Hepatocyte (in vitro differentiated cells): Measurements from ENCODE around the gene PHLPP1. TPM values are rescaled to one million over a fixed set of nuclear protein-coding genes. Genes with fewer than 3 reads are reported as not detected.

ENCODE experiments used
- DNase-seq: peaks from one replicate; pipeline ENCODE4 v3.0.0-alpha.2; 2016; ENCODE audit warnings: low spot score
- H2AFZ ChIP-seq: fragments of 200-600 bp; sonication (generic); 2 replicates; pipeline ENCODE4 v1.6.0; 2016; ENCODE audit warnings: antibody characterized with exemption, mild to moderate bottlenecking
- H3K27ac ChIP-seq: fragments of 200-600 bp; sonication (generic); 2 replicates; pipeline ENCODE4 v1.5.1; 2016; ENCODE audit warnings: mild to moderate bottlenecking
- H3K27me3 ChIP-seq: fragments of 200-600 bp; sonication (generic); 2 replicates; pipeline ENCODE4 v1.6.1; 2016
- H3K36me3 ChIP-seq: fragments of 200-600 bp; sonication (generic); replicated peaks from 2 replicates; pipeline ENCODE4 v1.5.1; 2016; ENCODE audit warnings: low read depth; ENCODE audit not compliant: insufficient read depth
- H3K4me1 ChIP-seq: fragments of 200-600 bp; sonication (generic); 2 replicates; pipeline ENCODE4 v1.5.1; 2016; ENCODE audit warnings: mild to moderate bottlenecking, moderate library complexity; ENCODE audit not compliant: insufficient read depth
- H3K4me2 ChIP-seq: fragments of 200-600 bp; sonication (generic); 2 replicates; pipeline ENCODE4 v1.6.0; 2016
- H3K4me3 ChIP-seq: fragments of 200-600 bp; sonication (generic); 2 replicates; pipeline ENCODE4 v1.5.1; 2016; ENCODE audit warnings: mild to moderate bottlenecking
- H3K79me2 ChIP-seq: fragments of 200-600 bp; sonication (generic); 2 replicates; pipeline ENCODE4 v1.6.0; 2017; ENCODE audit warnings: mild to moderate bottlenecking
- H3K9me2 ChIP-seq: fragments of 200-600 bp; sonication (generic); replicated peaks from 2 replicates; pipeline ENCODE4 v1.6.0; 2017; ENCODE audit warnings: mild to moderate bottlenecking; ENCODE audit not compliant: insufficient read depth
- H3K9me3 ChIP-seq: fragments of 200-600 bp; sonication (generic); 2 replicates; pipeline ENCODE4 v1.5.1; 2016; ENCODE audit warnings: low read depth, mild to moderate bottlenecking
- H4K20me1 ChIP-seq: fragments of 200-600 bp; sonication (generic); 2 replicates; pipeline ENCODE4 v1.6.0; 2016; ENCODE audit warnings: mild to moderate bottlenecking; ENCODE audit not compliant: insufficient read depth, poor library complexity, severe bottlenecking
- CTCF ChIP-seq: fragments of 200-600 bp; sonication (generic); IDR thresholded peaks from 2 replicates; pipeline ENCODE4 v1.5.1; 2016; ENCODE audit warnings: antibody characterized with exemption, mild to moderate bottlenecking; ENCODE audit not compliant: poor library complexity
- EZH2 ChIP-seq: fragments of 200-600 bp; sonication (generic); IDR thresholded peaks from 2 replicates; pipeline ENCODE4 v1.6.1; 2016; ENCODE audit warnings: antibody characterized with exemption, mild to moderate bottlenecking, borderline replicate concordance
- EZH2phosphoT487 ChIP-seq: fragments of 200-600 bp; sonication (generic); IDR thresholded peaks from one replicate; pipeline ENCODE4 v1.6.1; 2018; ENCODE audit warnings: antibody characterized with exemption, mild to moderate bottlenecking, low read depth, moderate library complexity; ENCODE audit not compliant: unreplicated experiment, severe bottlenecking
- WGBS: methylation state at CpG from one replicate; pipeline ENCODE4 v1.1.6; 2016; ENCODE audit warnings: low lambda C conversion rate; ENCODE audit errors: missing lambda C conversion rate; 5-methylcytosine and 5-hydroxymethylcytosine counted together
- polyA plus RNA-seq: library from polyadenylated mRNA; unstranded; fragments of >200 nt; fragmentation: Nextera tagmentation; extraction: Ambion mirVana; gene quantifications from 2 replicates; pipeline ENCODE4 v1.2.1, GENCODE V29; 2016
- total RNA-seq: library from RNA; depleted of rRNA; stranded (reverse); fragments of >200 nt; gene quantifications from 2 replicates; pipeline ENCODE4 v1.2.3, GENCODE V29; 2014

PHLPP1 gene
- total and polyA plus RNA-seq, 2 experiments from 2014 or later = 7.3 to 14.3 TPM

- H3K27me3 ChIP-seq = no peaks in the 10 kb centered on the region
- H4K20me1 ChIP-seq = no peaks in the 10 kb centered on the region
- H3K9me2 ChIP-seq = no peaks in the 10 kb centered on the region
- H3K4me3 ChIP-seq = no peak overlapping the region
- WGBS = 81% methylated on average over 4 of the region's 4 CpGs
- no peaks in the 10 kb centered on the region for H3K79me2 ChIP-seq
- H3K27ac ChIP-seq = no peak overlapping the region
- H2AFZ ChIP-seq = no peak overlapping the region
- H3K9me3 ChIP-seq = no peaks in the 10 kb centered on the region
- TF ChIP-seq EZH2 = no peak
- TF ChIP-seq EZH2phosphoT487 = no peak
- TF ChIP-seq CTCF = no peak
- no peak overlapping the region for H3K4me2 ChIP-seq
- no peaks in the 10 kb centered on the region for H3K4me1 ChIP-seq
- no peak for DNase-seq
- no peaks in the 10 kb centered on the region for H3K36me3 ChIP-seq
Observed at GRCh38 chr18:62997076-62997475, 281.7 kb downstream of the PHLPP1 start.

- Histone ChIP-seq H2AFZ (no peak overlapping the region), H3K4me3 (no peak overlapping the region), H3K9me3 (no peaks in the 10 kb centered on the region), H4K20me1 (no peaks in the 10 kb centered on the region), H3K79me2 (no peaks in the 10 kb centered on the region), H3K36me3 (no peaks in the 10 kb centered on the region), H3K27me3 (no peaks in the 10 kb centered on the region), H3K27ac (no peak overlapping the region), H3K4me1 (no peaks in the 10 kb centered on the region), H3K9me2 (no peaks in the 10 kb centered on the region), H3K4me2 (no peak overlapping the region)
- no peak for DNase-seq
- WGBS = 95% methylated on average over 7 of the region's 7 CpGs
- TF ChIP-seq EZH2phosphoT487 (no peak), EZH2 (no peak), CTCF (no peak)
Observed at GRCh38 chr18:62998443-62998842, 283.1 kb downstream of the PHLPP1 start.

GRCh38 chr18:62999392-62999791, 284.1 kb downstream of the PHLPP1 start:
- H3K9me2 ChIP-seq = no peaks in the 10 kb centered on the region
- no peaks in the 10 kb centered on the region for H3K4me1 ChIP-seq
- H3K36me3 ChIP-seq = no peaks in the 10 kb centered on the region
- no peak overlapping the region for H3K4me2 ChIP-seq
- no peaks in the 10 kb centered on the region for H3K79me2 ChIP-seq
- no peak overlapping the region for H3K27ac ChIP-seq
- TF ChIP-seq CTCF (no peak), EZH2phosphoT487 (no peak), EZH2 (no peak)
- no peak for DNase-seq
- WGBS = 91% methylated on average over 7 of the region's 7 CpGs
- no peak overlapping the region for H3K4me3 ChIP-seq
- H2AFZ ChIP-seq = no peak overlapping the region
- no peaks in the 10 kb centered on the region for H3K27me3 ChIP-seq
- no peaks in the 10 kb centered on the region for H4K20me1 ChIP-seq
- no peaks in the 10 kb centered on the region for H3K9me3 ChIP-seq

GRCh38 chr18:62999921-63000320, 284.6 kb downstream of the PHLPP1 start:
- Histone ChIP-seq H3K27ac (no peak overlapping the region), H3K4me1 (no peaks in the 10 kb centered on the region), H3K36me3 (no peaks in the 10 kb centered on the region), H2AFZ (no peak overlapping the region), H3K4me2 (no peak overlapping the region), H3K27me3 (no peaks in the 10 kb centered on the region), H3K9me2 (no peaks in the 10 kb centered on the region), H3K4me3 (no peak overlapping the region), H3K9me3 (no peaks in the 10 kb centered on the region), H3K79me2 (no peaks in the 10 kb centered on the region), H4K20me1 (no peaks in the 10 kb centered on the region)
- 99% methylated on average over 6 of the region's 6 CpGs for WGBS
- DNase-seq = no peak
- TF ChIP-seq CTCF (no peak), EZH2 (no peak), EZH2phosphoT487 (no peak)
